HG02763 (cell line): ENCODE data around the gene SLC9C2.
"Not testable (repeated sequence)": the region's sequence is repeated elsewhere in the genome, so short reads cannot be mapped to it uniquely, and the experiment has no call there.

ENCODE experiments used
- ATAC-seq: cut with Tn5 transposase; IDR thresholded peaks from one replicate; pipeline ENCODE4 v1.9.1; 2021; ENCODE audit warnings: mild to moderate bottlenecking, moderate library complexity; ENCODE audit not compliant: unreplicated experiment

Gene SLC9C2

DNA sequence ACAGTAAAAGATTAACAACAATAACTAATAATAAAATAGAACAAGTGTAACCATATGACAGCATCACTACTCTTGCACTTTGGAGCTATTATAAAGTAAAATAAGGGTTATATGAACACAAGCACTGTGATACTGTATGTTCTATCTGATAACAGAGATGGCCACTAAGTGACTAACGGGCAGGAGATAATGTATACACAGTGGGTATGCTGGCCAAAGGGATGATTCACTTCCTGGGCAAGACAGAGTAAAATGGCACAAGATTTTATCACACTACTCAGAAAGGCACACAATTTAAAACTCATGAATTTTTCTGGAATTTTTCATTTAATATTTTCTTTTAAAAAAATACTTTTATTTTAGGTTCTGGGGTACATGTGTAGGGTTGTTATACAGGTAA, 12.3 kb downstream of the SLC9C2 start:
- ATAC-seq, result no peak

- no peak for ATAC-seq
Measured at GRCh38 chr1:173581383-173582079, 21.3 kb downstream of the SLC9C2 start.

DNA sequence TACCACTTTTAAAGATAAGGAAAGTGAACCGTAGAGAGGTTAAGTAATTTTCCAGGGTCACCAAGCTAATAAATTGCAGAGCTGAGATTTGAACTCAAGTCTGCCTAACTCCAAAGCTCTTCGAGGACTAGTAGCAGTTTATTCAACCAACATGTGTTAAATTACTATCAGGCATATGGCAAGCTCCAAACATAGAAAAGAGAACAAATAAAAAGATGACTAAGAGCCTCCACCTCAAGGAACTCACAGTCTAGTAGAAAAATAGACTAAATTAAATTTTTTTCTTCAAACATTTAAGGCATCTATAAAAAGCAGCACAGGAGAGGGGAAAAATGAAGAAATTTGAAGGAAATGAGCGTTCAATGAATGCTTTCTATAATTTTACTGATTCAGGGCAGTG, 22.2 kb downstream of the SLC9C2 start:
- no peak for ATAC-seq

DNA sequence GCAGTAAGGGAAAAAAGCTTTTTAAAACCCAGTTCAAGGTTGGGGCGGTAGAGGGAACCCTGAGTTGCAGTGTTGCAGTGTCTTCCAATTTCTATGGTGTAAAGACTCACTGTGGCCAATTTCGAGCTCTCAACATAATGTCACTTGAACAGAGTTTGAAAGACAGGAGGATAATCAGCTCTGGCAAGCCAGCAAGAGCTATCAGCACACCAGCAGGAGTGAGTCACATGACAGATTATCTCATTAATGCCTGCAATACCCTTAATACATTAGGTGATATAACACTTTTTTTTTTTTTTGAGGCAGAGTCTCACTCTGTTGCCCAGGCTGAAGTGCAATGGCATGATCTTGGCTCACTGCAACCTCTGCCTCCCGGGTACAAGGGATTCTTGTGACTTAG, 22.8 kb downstream of the SLC9C2 start:
- ATAC-seq, result no peak

GRCh38 chr1:173573596-173573995, 29.3 kb downstream of the SLC9C2 start:
- ATAC-seq, result no peak

DNA sequence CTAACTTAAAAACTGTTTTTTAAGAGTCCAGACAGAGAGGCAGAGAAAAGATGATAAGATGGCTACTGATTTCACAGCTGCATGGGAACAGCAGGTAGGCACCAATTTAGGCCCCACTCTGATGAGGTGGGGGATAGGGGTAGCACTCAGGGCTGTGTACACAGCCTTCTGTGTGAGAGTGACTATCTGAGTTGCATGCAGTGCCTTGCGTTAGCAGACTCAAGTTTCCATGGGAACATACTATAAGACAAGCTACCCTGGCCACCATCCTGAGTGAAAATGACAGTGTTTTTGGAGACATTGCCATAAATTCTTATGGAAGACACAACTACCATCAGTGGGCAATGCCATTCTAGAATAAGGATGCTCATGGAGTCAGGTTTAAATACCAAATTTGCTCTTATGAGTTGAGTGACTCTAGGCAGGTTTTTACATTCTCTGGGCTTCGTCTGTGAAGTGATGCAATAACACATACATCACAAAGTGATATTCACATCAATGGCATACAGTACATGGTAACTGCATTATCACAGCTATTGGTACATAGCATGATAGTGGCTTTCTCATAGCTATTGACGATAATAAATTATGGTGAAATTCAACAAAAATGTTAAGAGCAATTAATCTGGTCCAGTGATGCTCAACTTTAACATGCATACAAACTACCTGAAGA, 30.5 kb downstream of the SLC9C2 start:
- ATAC-seq, result no peak

DNA sequence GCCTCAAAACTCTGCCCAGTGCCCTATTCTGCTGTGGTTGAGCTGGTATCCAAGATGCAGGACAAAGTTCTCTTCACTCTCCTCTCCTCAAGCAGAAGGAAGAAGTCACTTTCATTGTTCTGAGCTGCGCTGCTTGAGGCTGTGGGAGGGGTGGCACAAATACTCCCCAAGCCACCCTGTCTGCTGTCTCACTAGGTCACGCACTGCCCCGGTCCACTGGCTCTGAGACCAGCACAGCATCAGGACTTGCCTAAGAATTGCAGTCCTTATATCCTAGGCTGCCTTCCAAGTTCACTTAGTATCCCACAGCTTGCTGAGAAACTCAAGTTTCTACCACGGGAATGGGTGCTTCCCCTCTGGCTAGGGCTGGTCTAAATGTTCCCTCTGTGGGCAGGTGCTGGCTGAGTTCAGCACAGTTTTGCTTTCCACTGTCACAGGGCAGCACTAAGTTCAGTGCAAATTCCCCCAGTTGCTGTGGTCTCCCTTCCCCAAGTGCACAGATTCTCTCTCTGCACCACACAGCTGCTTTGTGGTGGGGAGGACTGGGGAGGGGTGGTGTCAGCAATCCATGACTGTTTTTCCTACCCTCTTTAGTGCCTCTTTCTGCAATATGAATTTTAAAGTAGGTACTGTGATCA, 32.4 kb downstream of the SLC9C2 start:
- ATAC-seq, result peak; percentile 48

DNA sequence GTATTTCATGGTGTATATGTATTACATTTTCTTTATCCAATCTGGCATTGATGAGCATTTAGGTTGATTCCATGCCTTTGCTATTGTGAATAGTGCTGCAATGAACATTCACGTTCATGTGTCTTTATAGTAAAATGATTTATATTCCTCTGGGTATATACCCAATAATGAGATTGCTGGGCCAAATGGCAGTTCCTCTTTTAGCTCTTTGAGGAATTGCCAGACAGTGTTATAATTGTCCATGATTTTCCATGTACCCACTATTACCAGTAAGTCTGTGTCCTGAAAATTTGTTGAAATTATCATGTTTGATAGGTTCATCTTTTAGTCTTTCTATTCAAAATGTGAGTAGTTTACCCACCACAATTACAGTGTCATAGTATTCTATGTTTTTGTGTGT, 34.4 kb downstream of the SLC9C2 start:
- ATAC-seq, result no peak

DNA sequence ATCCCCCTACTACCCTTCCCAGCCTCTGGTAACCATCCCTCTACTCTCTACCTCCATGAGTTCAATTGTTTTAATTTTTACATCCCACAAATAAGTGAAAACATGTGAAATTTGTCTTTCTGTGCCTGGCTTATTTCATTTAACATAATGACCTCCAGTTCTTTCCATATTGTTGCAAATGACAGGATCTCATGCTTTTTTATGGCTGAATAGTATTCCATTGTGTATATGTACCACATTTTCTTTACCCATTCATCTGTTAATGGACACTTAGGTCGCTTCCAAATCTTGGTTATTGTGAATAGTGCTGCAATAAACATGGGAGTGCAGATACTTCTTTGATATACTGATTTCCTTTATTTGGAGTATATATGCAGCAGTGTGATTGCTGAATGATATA, 39.0 kb downstream of the SLC9C2 start:
- not testable (repeated sequence) for ATAC-seq

- ATAC-seq, result no peak
Measured at GRCh38 chr1:173562813-173563212, 40.1 kb downstream of the SLC9C2 start.

GRCh38 chr1:173561263-173561662, 41.6 kb downstream of the SLC9C2 start:
- no peak for ATAC-seq

- no peak for ATAC-seq
Measured at GRCh38 chr1:173560285-173560880, 42.5 kb downstream of the SLC9C2 start.

GRCh38 chr1:173555651-173556305, 47.1 kb downstream of the SLC9C2 start:
- no peak for ATAC-seq

DNA sequence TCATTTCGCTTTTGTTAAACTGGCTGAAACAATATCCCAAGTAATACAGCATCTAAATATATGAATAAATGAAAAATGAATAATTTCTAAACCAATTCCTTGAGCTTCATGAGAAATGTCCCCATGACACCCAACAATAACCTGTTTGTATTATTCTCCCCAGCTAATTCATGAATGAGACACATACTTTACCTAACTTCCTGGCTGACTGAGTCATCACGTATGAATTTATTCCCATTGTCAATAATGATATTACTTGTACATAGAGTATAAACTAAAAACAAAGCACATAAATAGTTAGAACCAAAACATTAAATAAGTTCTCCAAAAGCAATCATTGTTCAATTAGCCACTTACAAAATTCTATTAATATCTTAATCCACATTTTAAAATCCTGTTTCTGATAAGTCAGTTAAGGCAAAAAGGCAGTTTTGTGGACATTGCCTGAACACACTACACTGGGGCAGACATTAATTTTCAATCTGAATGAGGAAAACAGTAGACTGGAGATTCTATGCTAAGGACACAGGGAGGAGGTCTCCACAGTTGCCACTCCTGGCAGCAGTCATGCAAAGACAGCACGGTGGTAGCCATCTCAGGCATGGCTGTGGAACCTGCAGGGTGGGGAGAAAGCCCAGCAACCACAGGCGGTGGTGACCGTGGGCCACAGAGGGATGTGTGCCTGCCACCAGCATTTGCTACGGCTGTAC, 48.2 kb downstream of the SLC9C2 start:
- ATAC-seq, result no peak

DNA sequence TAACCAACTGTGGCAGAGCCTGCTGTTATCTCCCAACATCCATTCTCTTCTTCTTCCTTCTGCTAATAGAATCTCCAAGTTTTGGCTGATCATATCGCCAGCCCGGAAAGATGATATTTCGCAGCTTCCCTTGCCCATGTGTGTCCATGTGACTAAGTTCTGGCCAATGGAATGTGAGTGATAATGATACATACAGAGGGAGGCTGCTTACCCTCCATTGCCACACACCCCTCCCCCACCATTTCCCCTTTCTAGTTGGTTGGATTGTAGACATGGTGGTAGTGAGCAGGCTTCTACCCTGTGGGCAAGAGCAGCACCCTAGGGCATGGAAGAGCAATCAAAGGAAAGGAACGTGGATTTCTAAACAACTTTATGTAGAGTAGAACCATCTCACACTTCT, 48.8 kb downstream of the SLC9C2 start:
- ATAC-seq, result no peak

DNA sequence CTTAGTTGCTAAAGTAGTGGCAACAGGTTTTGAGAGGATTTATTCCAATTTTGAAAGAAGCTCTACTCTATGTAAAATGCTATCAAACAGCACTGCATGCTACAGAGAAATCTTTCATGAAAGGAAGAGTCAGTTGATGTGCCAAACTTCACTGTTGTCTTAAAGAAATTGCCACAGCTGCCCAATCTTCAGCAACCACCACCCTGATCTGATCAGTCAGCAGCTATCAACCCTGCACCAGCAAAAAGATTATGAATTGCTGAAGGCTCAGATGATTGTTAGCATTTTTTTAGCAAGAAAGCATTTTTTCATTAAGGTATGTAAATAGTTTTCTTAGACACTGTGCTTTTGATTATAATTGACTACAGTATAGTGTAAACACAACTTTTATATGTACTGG, 49.6 kb downstream of the SLC9C2 start:
- ATAC-seq, result no peak

GRCh38 chr1:173551699-173552098, 51.2 kb downstream of the SLC9C2 start:
- ATAC-seq, result no peak

GRCh38 chr1:173549813-173550212, 53.1 kb downstream of the SLC9C2 start:
- no peak for ATAC-seq

DNA sequence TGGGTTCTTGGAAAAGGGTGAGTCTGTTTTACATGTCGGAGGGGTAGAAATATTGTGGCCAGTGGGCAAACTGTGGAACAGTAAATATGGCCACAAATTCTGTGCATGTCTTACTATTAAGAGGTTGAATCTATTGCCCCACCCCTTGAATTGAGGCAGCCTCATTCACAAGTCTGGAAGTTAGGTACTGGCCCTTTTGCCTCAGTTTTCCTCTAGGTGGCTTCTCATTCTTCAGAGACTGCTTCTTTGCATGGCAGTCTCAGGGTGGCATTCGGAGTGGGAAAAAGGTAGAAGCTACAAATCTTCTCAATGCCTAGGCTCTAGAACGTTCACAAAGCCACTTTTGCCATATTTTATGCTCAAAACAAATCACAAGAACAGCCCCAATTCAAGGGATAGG, 57.2 kb downstream of the SLC9C2 start:
- ATAC-seq, result no peak

GRCh38 chr1:173536223-173536622, 66.6 kb downstream of the SLC9C2 start:
- no peak for ATAC-seq

GRCh38 chr1:173532237-173532636, 70.6 kb downstream of the SLC9C2 start:
- ATAC-seq, result no peak
